ENCODE results near the gene CTBP2. TPM values are rescaled to one million over a fixed set of nuclear protein-coding genes. Genes with fewer than 3 reads are reported as not detected.

Gene CTBP2
- total and polyA plus RNA-seq, 2 of the 13 experiments (the other 11 are each of a cell fraction or from before 2014, with no cell fraction given), result 0.08 TPM; not detected in 1

GRCh38 chr10:125081931-125082330 lies 78.4 kb downstream of the CTBP2 start:
- Histone ChIP-seq H3K4me2 (ENCODE audit: low read depth, low read length) (no peak overlapping the region), H2AFZ (ENCODE audit: low read length) (no peak overlapping the region), H3K27me3 (ENCODE audit: control insufficient read depth in 1 of 2, insufficient read depth in 2 of 2, low read length in 2 of 2) (peaks cover 1 to 62% of the 10 kb centered on the region in 2 experiments; a peak in 3 of 5 replicates), H3K27ac (ENCODE audit: extremely low read length, insufficient read depth, low read length) (no peak overlapping the region), H3K9ac (ENCODE audit: insufficient read depth, low read depth, low read length) (no peak overlapping the region), H3K79me2 (ENCODE audit: insufficient read depth, low read length) (no peaks in the 10 kb centered on the region), H3K4me3 (replicated peaks in 1 of 3; ENCODE audit: insufficient read depth in 1 of 3, low read depth in 2 of 3, low read length in 3 of 3) (no peak overlapping the region), H3K4me1 (ENCODE audit: insufficient read depth, low read length) (peaks cover 6% of the 10 kb centered on the region; the same call in 1 of the 2 replicates), H3K36me3 (replicated peaks in 1 of 2; ENCODE audit: control insufficient read depth in 1 of 2, insufficient read depth in 2 of 2, low read length in 2 of 2) (no peaks in the 10 kb centered on the region), H4K20me1 (ENCODE audit: insufficient read depth, low read length) (no peaks in the 10 kb centered on the region), H3K9me3 (ENCODE audit: low read length) (no peaks in the 10 kb centered on the region)
- 17% methylated on average over 6 of the region's 10 CpGs for WGBS (ENCODE audit: low lambda C conversion rate)
- FAIRE-seq, result no peak
- POLR2A ChIA-PET, result no interaction called here
- CTCF ChIA-PET (ENCODE audit: low intra/inter-chr PET ratio, low total read pairs), result no interaction called here
- ATAC-seq, result no peak
- intact Hi-C loops (cut with micrococcal nuclease; ENCODE audit: unreplicated experiment) (no loop called here), in situ Hi-C loops (cut with HindIII; ENCODE audit: extremely low pct_ligation_motif_present, low pct_unique_long_range_greater_than_20kb) (no loop called here)
- DNase-seq (ENCODE audit: low spot score), result no peak
- BruUV-seq (replicated peaks), result no TSS peak
- TF ChIP-seq ZFP36 (IDR thresholded peaks at IDR 0.05; ENCODE audit: borderline replicate concordance, low read depth, low read length, partially characterized antibody) (no peak), ZNF879 (CRISPR knock-in tag; IDR thresholded peaks at IDR 0.05) (no peak), CBFB (CRISPR knock-in tag; IDR thresholded peaks at IDR 0.05) (no peak), ZNF343 (CRISPR knock-in tag; IDR thresholded peaks at IDR 0.05) (no peak), PAXIP1 (CRISPR knock-in tag; conservative IDR thresholded peaks at IDR 0.05) (no peak), HNRNPUL1 (IDR thresholded peaks at IDR 0.05; ENCODE audit: low read depth, low read length) (no peak), MEF2D (CRISPR knock-in tag; IDR thresholded peaks at IDR 0.05) (no peak), ZNF780A (CRISPR knock-in tag; IDR thresholded peaks at IDR 0.05) (no peak), KDM5A (IDR thresholded peaks at IDR 0.05; ENCODE audit: borderline replicate concordance, low read length) (no peak), DDIT3 (CRISPR knock-in tag; IDR thresholded peaks at IDR 0.05) (no peak), KLF11 (CRISPR knock-in tag; IDR thresholded peaks at IDR 0.05) (no peak)
- TF ChIP-seq, protein P1, sequence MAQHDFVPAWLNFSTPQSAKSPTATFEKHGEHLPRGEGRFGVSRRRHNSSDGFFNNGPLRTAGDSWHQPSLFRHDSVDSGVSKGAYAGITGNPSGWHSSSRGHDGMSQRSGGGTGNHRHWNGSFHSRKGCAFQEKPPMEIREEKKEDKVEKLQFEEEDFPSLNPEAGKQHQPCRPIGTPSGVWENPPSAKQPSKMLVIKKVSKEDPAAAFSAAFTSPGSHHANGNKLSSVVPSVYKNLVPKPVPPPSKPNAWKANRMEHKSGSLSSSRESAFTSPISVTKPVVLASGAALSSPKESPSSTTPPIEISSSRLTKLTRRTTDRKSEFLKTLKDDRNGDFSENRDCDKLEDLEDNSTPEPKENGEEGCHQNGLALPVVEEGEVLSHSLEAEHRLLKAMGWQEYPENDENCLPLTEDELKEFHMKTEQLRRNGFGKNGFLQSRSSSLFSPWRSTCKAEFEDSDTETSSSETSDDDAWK (CRISPR knock-in tag; IDR thresholded peaks at IDR 0.05), result no peak
- TF ChIP-seq, protein P2, sequence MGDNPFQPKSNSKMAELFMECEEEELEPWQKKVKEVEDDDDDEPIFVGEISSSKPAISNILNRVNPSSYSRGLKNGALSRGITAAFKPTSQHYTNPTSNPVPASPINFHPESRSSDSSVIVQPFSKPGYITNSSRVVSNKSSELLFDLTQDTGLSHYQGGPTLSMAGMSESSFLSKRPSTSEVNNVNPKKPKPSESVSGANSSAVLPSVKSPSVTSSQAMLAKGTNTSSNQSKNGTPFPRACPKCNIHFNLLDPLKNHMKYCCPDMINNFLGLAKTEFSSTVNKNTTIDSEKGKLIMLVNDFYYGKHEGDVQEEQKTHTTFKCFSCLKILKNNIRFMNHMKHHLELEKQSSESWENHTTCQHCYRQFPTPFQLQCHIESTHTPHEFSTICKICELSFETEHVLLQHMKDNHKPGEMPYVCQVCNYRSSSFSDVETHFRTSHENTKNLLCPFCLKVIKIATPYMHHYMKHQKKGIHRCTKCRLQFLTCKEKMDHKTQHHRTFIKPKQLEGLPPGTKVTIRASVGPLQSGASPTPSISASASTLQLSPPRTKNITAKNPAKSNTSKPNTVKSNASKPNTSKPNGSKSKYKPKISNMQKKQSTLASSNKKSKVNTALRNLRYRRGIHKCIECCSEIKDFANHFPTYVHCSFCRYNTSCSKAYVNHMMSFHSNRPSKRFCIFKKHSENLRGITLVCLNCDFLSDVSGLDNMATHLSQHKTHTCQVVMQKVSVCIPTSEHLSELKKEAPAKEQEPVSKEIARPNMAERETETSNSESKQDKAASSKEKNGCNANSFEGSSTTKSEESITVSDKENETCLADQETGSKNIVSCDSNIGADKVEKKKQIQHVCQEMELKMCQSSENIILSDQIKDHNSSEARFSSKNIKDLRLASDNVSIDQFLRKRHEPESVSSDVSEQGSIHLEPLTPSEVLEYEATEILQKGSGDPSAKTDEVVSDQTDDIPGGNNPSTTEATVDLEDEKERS (CRISPR knock-in tag; IDR thresholded peaks at IDR 0.05), result no peak

All from HepG2 (cell line).